SK-N-SH (cell line): ENCODE measurements around the gene FASTK. TPM values are rescaled to one million over a fixed set of nuclear protein-coding genes. Genes with fewer than 3 reads are reported as not detected.
A peak's percentile ranks its signal among the peaks of the same experiment; 100 is the strongest.

Source experiments
- CTCF ChIA-PET: fragments of 300-600, 350-600 bp; formaldehyde crosslinking; extraction: SDS; loops from one replicate; lab custom pipeline; 2021; lab: Yijun Ruan, JAX
- POLR2A ChIA-PET: fragments of 350-600 bp; sonication (Branson Sonifier 250); formaldehyde crosslinking; extraction: SDS; loops from one replicate; lab custom pipeline; 2020; ENCODE audit warnings: antibody characterized with exemption, inconsistent platforms; lab: Yijun Ruan, JAX
- DNase-seq: peaks from one replicate; pipeline ENCODE4 v3.0.0; 2012
- H2AFZ ChIP-seq: fragments of 200-600 bp; sonication (generic); 2 replicates; pipeline ENCODE4 v1.8.1; 2016; ENCODE audit warnings: antibody characterized with exemption, mild to moderate bottlenecking, low read depth
- H3F3A ChIP-seq: fragments of 200-600 bp; sonication (generic); replicated peaks from 2 replicates; pipeline ENCODE3; 2016; ENCODE audit warnings: antibody characterized with exemption, mild to moderate bottlenecking; ENCODE audit not compliant: insufficient read depth
- H3K27ac ChIP-seq, 2 experiments: fragments of 200-500 bp in 1 of 2; fragments of 200-600 bp in 1 of 2; sonication (Bioruptor generic) in 1 of 2; sonication (generic), shearing (Covaris generic) in 1 of 2; 2 replicates each; pipeline versions ENCODE4 v1.5.1 to v1.6.1; 2014 to 2016; ENCODE audit warnings: low read depth in 2 of 2, inconsistent platforms in 1 of 2, low read length in 1 of 2, mild to moderate bottlenecking in 1 of 2, mixed read lengths in 1 of 2
- H3K27me3 ChIP-seq: fragments of 200-600 bp; sonication (generic), shearing (Covaris generic); 2 replicates; pipeline ENCODE4 v1.6.1; 2016; ENCODE audit warnings: mixed run types; ENCODE audit not compliant: insufficient read depth
- H3K36me3 ChIP-seq, 2 experiments: fragments of 200-500 bp in 1 of 2; fragments of 200-600 bp in 1 of 2; sonication (Bioruptor generic) in 1 of 2; sonication (generic) in 1 of 2; replicated peaks in 1 of 2; 2 replicates each; pipeline versions ENCODE3 to v1.5.1; 2014 to 2016; ENCODE audit warnings: low read length in 1 of 2, mild to moderate bottlenecking in 1 of 2; ENCODE audit not compliant: insufficient read depth in 2 of 2, control insufficient read depth in 1 of 2
- H3K4me1 ChIP-seq, 2 experiments: fragments of 200-500 bp in 1 of 2; fragments of 200-600 bp in 1 of 2; sonication (Bioruptor generic) in 1 of 2; sonication (generic), shearing (Covaris generic) in 1 of 2; 2 replicates each; pipeline versions ENCODE4 v1.5.1 to v1.6.1; 2014 to 2016; ENCODE audit warnings: low read depth in 1 of 2, low read length in 1 of 2, mixed run types in 1 of 2; ENCODE audit not compliant: insufficient read depth in 2 of 2, control insufficient read depth in 1 of 2
- H3K4me2 ChIP-seq: fragments of 200-600 bp; sonication (generic), shearing (Covaris generic); 2 replicates; pipeline ENCODE4 v1.6.1; 2017; ENCODE audit warnings: mixed run types
- H3K4me3 ChIP-seq, 2 experiments: fragments of 200-500 bp in 1 of 2; fragments of 200-600 bp in 1 of 2; sonication (Bioruptor generic) in 1 of 2; sonication (generic), shearing (Covaris generic) in 1 of 2; 2 replicates each; pipeline versions ENCODE4 v1.5.1 to v1.8.1; 2014 to 2016; ENCODE audit warnings: low read depth in 2 of 2, inconsistent platforms in 1 of 2, low read length in 1 of 2, mild to moderate bottlenecking in 1 of 2, mixed read lengths in 1 of 2, moderate library complexity in 1 of 2
- H3K79me2 ChIP-seq: fragments of 200-600 bp; sonication (generic); 2 replicates; pipeline ENCODE4 v1.8.1; 2017; ENCODE audit warnings: mild to moderate bottlenecking; ENCODE audit not compliant: insufficient read depth
- H3K9ac ChIP-seq: fragments of 200-600 bp; sonication (generic); 2 replicates; pipeline ENCODE4 v1.6.1; 2017; ENCODE audit warnings: mixed run types
- H3K9me2 ChIP-seq: fragments of 200-600 bp; sonication (generic); 2 replicates; pipeline ENCODE4 v1.6.1; 2017; ENCODE audit warnings: mixed run types
- H3K9me3 ChIP-seq: fragments of 200-600 bp; sonication (generic); 2 replicates; pipeline ENCODE4 v1.6.1; 2017; ENCODE audit warnings: mixed run types, mild to moderate bottlenecking, moderate library complexity
- H4K20me1 ChIP-seq: fragments of 200-600 bp; sonication (generic); 2 replicates; pipeline ENCODE4 v1.6.1; 2017; ENCODE audit warnings: mild to moderate bottlenecking, mixed run types; ENCODE audit not compliant: insufficient read depth
- GABPA ChIP-seq: IDR thresholded peaks from 2 replicates; pipeline ENCODE4 v1.4.0; 2012; ENCODE audit warnings: low read depth, mild to moderate bottlenecking
- POLR2AphosphoS5 ChIP-seq: IDR thresholded peaks from 2 replicates; pipeline ENCODE4 v1.6.1; 2012; ENCODE audit warnings: low read depth, low read length
- RAD21 ChIP-seq: IDR thresholded peaks from 2 replicates; pipeline ENCODE4 v1.6.1; 2012; ENCODE audit warnings: mild to moderate bottlenecking, low read length
- RXRA ChIP-seq: IDR thresholded peaks from 2 replicates; pipeline ENCODE4 v1.4.0; 2012; ENCODE audit warnings: low read depth, mild to moderate bottlenecking, borderline replicate concordance
- SIN3A ChIP-seq: IDR thresholded peaks from 2 replicates; pipeline ENCODE4 v1.6.1; 2012; ENCODE audit warnings: low read depth, mild to moderate bottlenecking, low read length, moderate library complexity, borderline replicate concordance
- TAF1 ChIP-seq: IDR thresholded peaks from 2 replicates; pipeline ENCODE4 v1.6.1; 2012; ENCODE audit warnings: low read depth, mild to moderate bottlenecking, low read length, moderate library complexity, borderline replicate concordance
- WGBS: methylation state at CpG from one replicate; pipeline ENCODE4 v1.1.6; 2017; ENCODE audit warnings: low lambda C conversion rate; 5-methylcytosine and 5-hydroxymethylcytosine counted together
- polyA plus RNA-seq, 3 experiments: library from polyadenylated mRNA; depleted of rRNA; stranded (reverse); fragments of >200 nt; gene quantifications; 2 replicates each; pipeline ENCODE4 v1.2.3, GENCODE V29; 2012
- TF ChIP-seq, protein P1 (sequence below): fragments of 150-350 bp; IDR thresholded peaks from 2 replicates; pipeline ENCODE4 v1.6.1; 2017; ENCODE audit warnings: antibody characterized with exemption, low read length, low read depth, borderline replicate concordance
- TF ChIP-seq, protein P2 (sequence below): IDR thresholded peaks from 2 replicates; pipeline ENCODE4 v1.6.1; 2012; ENCODE audit warnings: mild to moderate bottlenecking, low read depth, low read length, moderate library complexity

The FASTK gene
- polyA plus RNA-seq, 1 of the 3 experiments (the other 2 are of a cell fraction), result 125 TPM

DNA sequence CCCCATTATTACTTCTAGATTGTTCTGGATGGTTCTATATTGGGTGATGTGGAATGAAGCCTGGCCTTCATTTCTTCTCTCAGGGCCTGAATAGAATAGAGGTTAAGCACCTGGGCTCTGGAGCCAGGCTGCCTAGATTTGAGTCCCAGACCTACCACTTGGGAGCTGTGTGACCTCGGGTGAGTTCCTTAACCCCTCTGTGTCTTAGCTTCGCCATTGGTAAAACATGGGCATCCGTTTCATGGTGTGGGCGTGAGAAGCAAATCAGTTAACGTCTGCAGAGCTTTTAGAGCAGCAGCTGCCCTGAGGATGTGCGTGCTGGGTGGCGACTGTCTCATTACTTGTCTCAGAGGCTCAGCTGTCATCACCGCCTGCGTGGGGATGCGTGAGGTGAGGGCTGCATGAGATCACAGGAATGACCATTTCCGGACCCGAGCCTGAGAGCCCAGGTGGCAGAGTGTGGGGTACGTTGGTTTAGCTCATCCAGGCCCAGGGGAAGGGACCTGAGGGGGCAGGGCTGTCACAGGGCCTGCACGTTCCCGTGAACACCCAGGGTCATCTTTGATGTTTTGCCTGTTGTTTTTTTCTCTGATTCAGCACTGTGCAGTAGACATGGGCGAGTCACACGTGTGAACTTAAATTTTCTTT lies 15.3 kb upstream of the FASTK start:
- Histone ChIP-seq H3K9ac (no peak overlapping the region), H3K4me1 (peaks cover 0 to 3% of the 10 kb centered on the region in 2 experiments; a peak in 1 of 4 replicates), H3K4me3 (no peak overlapping the region), H3K27ac (no peak overlapping the region), H2AFZ (no peak overlapping the region), H3K36me3 (peaks cover 3 to 8% of the 10 kb centered on the region in 2 experiments), H3K9me2 (no peaks in the 10 kb centered on the region), H3K79me2 (peaks cover 100% of the 10 kb centered on the region), H3F3A (peaks cover 15% of the 10 kb centered on the region), H3K4me2 (no peak overlapping the region), H4K20me1 (peaks cover 95% of the 10 kb centered on the region), H3K27me3 (no peaks in the 10 kb centered on the region), H3K9me3 (no peaks in the 10 kb centered on the region)
- POLR2A ChIA-PET, result interaction anchor here (0.6 kb wide), 1 partner anchor 10 kb away, joined by 4 read pairs; no protein-coding TSS in a partner anchor
- no peak for DNase-seq
- TF ChIP-seq, protein P1, sequence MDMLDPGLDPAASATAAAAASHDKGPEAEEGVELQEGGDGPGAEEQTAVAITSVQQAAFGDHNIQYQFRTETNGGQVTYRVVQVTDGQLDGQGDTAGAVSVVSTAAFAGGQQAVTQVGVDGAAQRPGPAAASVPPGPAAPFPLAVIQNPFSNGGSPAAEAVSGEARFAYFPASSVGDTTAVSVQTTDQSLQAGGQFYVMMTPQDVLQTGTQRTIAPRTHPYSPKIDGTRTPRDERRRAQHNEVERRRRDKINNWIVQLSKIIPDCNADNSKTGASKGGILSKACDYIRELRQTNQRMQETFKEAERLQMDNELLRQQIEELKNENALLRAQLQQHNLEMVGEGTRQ, result no peak
- no peak for TF ChIP-seq POLR2AphosphoS5
- no peak for TF ChIP-seq GABPA
- TF ChIP-seq RXRA, result no peak
- TF ChIP-seq, protein P2, sequence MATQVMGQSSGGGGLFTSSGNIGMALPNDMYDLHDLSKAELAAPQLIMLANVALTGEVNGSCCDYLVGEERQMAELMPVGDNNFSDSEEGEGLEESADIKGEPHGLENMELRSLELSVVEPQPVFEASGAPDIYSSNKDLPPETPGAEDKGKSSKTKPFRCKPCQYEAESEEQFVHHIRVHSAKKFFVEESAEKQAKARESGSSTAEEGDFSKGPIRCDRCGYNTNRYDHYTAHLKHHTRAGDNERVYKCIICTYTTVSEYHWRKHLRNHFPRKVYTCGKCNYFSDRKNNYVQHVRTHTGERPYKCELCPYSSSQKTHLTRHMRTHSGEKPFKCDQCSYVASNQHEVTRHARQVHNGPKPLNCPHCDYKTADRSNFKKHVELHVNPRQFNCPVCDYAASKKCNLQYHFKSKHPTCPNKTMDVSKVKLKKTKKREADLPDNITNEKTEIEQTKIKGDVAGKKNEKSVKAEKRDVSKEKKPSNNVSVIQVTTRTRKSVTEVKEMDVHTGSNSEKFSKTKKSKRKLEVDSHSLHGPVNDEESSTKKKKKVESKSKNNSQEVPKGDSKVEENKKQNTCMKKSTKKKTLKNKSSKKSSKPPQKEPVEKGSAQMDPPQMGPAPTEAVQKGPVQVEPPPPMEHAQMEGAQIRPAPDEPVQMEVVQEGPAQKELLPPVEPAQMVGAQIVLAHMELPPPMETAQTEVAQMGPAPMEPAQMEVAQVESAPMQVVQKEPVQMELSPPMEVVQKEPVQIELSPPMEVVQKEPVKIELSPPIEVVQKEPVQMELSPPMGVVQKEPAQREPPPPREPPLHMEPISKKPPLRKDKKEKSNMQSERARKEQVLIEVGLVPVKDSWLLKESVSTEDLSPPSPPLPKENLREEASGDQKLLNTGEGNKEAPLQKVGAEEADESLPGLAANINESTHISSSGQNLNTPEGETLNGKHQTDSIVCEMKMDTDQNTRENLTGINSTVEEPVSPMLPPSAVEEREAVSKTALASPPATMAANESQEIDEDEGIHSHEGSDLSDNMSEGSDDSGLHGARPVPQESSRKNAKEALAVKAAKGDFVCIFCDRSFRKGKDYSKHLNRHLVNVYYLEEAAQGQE, result no peak
- no peak for TF ChIP-seq TAF1
- 92% methylated on average over 17 of the region's 17 CpGs for WGBS
- CTCF ChIA-PET, result interaction anchor here (0.8 to 21.3 kb wide), 5 partner anchors 8 to 63 kb away, joined by 3 to 474 read pairs (median 4); partner anchors contain the start of gene TMUB1

DNA sequence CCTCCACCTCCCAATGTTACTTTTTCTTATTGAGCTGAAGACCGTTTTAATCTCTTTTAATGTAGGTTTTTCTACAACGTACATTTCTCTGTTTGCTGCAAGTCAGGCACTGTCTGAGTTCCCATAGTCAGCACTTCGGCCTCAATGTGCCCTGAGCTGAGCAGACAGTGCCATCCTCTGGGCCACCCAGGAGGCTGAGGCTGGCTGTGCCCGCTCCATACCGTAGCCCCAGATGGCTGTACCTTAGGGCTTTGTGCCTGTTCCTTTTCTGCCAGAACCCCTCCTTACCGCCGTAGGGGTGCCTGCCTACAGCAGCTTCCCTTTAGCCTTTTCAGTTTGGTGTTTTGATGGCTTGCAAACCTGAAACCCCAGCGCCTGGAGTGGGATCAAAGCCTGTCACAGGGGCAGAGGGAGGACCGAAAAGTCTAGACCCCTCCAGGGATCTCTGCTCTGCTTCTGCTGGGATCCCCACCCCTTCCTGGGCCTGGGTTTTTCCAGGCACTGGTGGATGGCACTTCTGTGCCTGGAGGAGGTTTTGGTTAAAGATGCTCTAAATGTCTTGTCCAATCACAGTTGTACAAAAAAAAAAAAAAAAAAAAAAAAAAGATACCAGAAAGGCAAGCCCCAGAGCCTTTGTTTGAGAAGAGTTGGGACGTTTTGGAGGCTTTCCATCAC lies 14.7 kb upstream of the FASTK start:
- Histone ChIP-seq H3K27ac (no peak overlapping the region; a peak in 1 of 4 replicates), H3K9ac (no peak overlapping the region), H3K36me3 (peaks cover 3 to 8% of the 10 kb centered on the region in 2 experiments), H4K20me1 (peaks cover 95% of the 10 kb centered on the region), H3K4me2 (no peak overlapping the region), H3K27me3 (no peaks in the 10 kb centered on the region), H3K4me1 (peaks cover 0 to 3% of the 10 kb centered on the region in 2 experiments; a peak in 1 of 4 replicates), H3F3A (peaks cover 15% of the 10 kb centered on the region), H3K9me2 (no peaks in the 10 kb centered on the region), H3K79me2 (peaks cover 100% of the 10 kb centered on the region), H3K9me3 (no peaks in the 10 kb centered on the region), H3K4me3 (no peak overlapping the region), H2AFZ (no peak overlapping the region)
- POLR2A ChIA-PET, result no interaction called here
- no peak for TF ChIP-seq SIN3A
- TF ChIP-seq RAD21, result peak; percentile 47
- CTCF ChIA-PET, result interaction anchor here (0.8 to 21.3 kb wide), 7 partner anchors 12 to 77 kb away, joined by 3 to 474 read pairs (median 4); partner anchors contain the start of gene TMUB1
- no peak for DNase-seq
- 87% methylated on average over 10 of the region's 10 CpGs for WGBS
